GM12878 (cell line): ENCODE measurements around the gene MBD2. TPM values are rescaled to one million over a fixed set of nuclear protein-coding genes. Genes with fewer than 3 reads are reported as not detected.

ENCODE experiments used
- ATAC-seq: fragments of 200-7000 bp; cut with Tn5 transposase; 3 replicates; pipeline ENCODE4 v1.9.1; 2020; ENCODE audit warnings: mild to moderate bottlenecking, moderate library complexity
- BruUV-seq: library from RNA; stranded (reverse); fragments of 400-500 nt; replicated peaks from 2 replicates; lab custom pipeline; 2021; lab: Mats Ljungman, UMichigan
- CTCF ChIA-PET: fragments of 300-600 bp; sonication (Branson Sonifier 250); formaldehyde crosslinking; extraction: SDS; loops from one replicate; lab custom pipeline; 2021; ENCODE audit warnings: inconsistent platforms; lab: Yijun Ruan, JAX
- POLR2A ChIA-PET: fragments of 350-600 bp; formaldehyde crosslinking; extraction: SDS; loops from one replicate; lab custom pipeline; 2021; ENCODE audit warnings: inconsistent platforms; lab: Charles Lee
- RAD21 ChIA-PET: fragments of 300-600 bp; sonication (Branson Sonifier 250); formaldehyde crosslinking; loops from one replicate; lab custom pipeline; 2023; ENCODE audit warnings: antibody characterized with exemption; ENCODE audit not compliant: unreplicated experiment; lab: Charles Lee
- SMC1A ChIA-PET: fragments of 300-600 bp; sonication (Branson Sonifier 250); formaldehyde crosslinking; loops from one replicate; lab custom pipeline; 2023; ENCODE audit not compliant: unreplicated experiment, uncharacterized antibody; lab: Charles Lee
- DNase-seq: peaks from one replicate; pipeline ENCODE4 v3.0.0-alpha.2; 2011; ENCODE audit warnings: low read depth, low spot score
- FAIRE-seq: peaks from 3 replicates; lab custom pipeline; 2011; peaks lifted over from hg19 to GRCh38; lab: Jason Lieb, UNC
- H2AFZ ChIP-seq: 2 replicates; pipeline ENCODE4 v1.6.0; 2011; ENCODE audit warnings: low read depth, low read length, control low read depth; ENCODE audit not compliant: control insufficient read depth
- H3K27ac ChIP-seq: 2 replicates; pipeline ENCODE4 v1.5.1; 2011; ENCODE audit warnings: control low read depth; ENCODE audit not compliant: control insufficient read depth, insufficient read depth
- H3K27me3 ChIP-seq, 2 experiments: replicated peaks in 1 of 2; 2 replicates each; pipeline versions ENCODE4 v1.6.0 to v1.6.1; 2011; ENCODE audit warnings: low read length in 1 of 2; ENCODE audit not compliant: control insufficient read depth in 2 of 2, insufficient read depth in 2 of 2
- H3K36me3 ChIP-seq, 2 experiments: 2 replicates each; pipeline ENCODE4 v1.5.1; 2011; ENCODE audit warnings: low read length in 1 of 2; ENCODE audit not compliant: control insufficient read depth in 2 of 2, insufficient read depth in 2 of 2
- H3K4me1 ChIP-seq: 2 replicates; pipeline ENCODE4 v1.6.1; 2011; ENCODE audit warnings: mild to moderate bottlenecking, low read length, moderate library complexity, mixed read lengths; ENCODE audit not compliant: control insufficient read depth, insufficient read depth
- H3K4me2 ChIP-seq: 2 replicates; pipeline ENCODE4 v1.6.0; 2011; ENCODE audit warnings: control low read depth; ENCODE audit not compliant: control insufficient read depth, insufficient read depth
- H3K4me3 ChIP-seq: fragments of 200-600 bp; sonication (generic); 2 replicates; pipeline ENCODE4 v1.5.1; 2016
- H3K79me2 ChIP-seq: 2 replicates; pipeline ENCODE4 v1.6.0; 2011; ENCODE audit warnings: low read length; ENCODE audit not compliant: control insufficient read depth, insufficient read depth
- H3K9ac ChIP-seq: 2 replicates; pipeline ENCODE4 v1.8.0; 2011; ENCODE audit warnings: low read length, control low read depth, mixed read lengths; ENCODE audit not compliant: control insufficient read depth, insufficient read depth
- H3K9me3 ChIP-seq: replicated peaks from 3 replicates; pipeline ENCODE4 v1.5.1; 2011; ENCODE audit warnings: mild to moderate bottlenecking, low read length; ENCODE audit not compliant: control insufficient read depth, insufficient read depth
- H4K20me1 ChIP-seq: 2 replicates; pipeline ENCODE4 v1.6.0; 2011; ENCODE audit not compliant: control insufficient read depth, insufficient read depth
- ATF7 ChIP-seq: fragments of 450-650 bp; IDR thresholded peaks from 2 replicates; pipeline ENCODE4 v1.6.1; 2016; ENCODE audit warnings: low read depth, mild to moderate bottlenecking
- CBX3 ChIP-seq: fragments of 200-600 bp; sonication (generic); IDR thresholded peaks from 2 replicates; pipeline ENCODE4 v1.6.1; 2016; ENCODE audit warnings: low read depth, borderline replicate concordance
- POLR2AphosphoS5 ChIP-seq: IDR thresholded peaks from 2 replicates; pipeline ENCODE4 v1.6.1; 2011; ENCODE audit warnings: mild to moderate bottlenecking, low read length, inconsistent platforms
- ZNF622 ChIP-seq: fragments of 450-650 bp; IDR thresholded peaks from 2 replicates; pipeline ENCODE4 v1.6.1; 2017; ENCODE audit warnings: mild to moderate bottlenecking, inconsistent platforms
- WGBS: methylation state at CpG from one replicate; pipeline ENCODE4 v1.1.6; 2016; ENCODE audit warnings: low lambda C conversion rate; ENCODE audit not compliant: insufficient replicate concordance, insufficient coverage; ENCODE audit errors: missing lambda C conversion rate; 5-methylcytosine and 5-hydroxymethylcytosine counted together
- in situ Hi-C: fragments of 300-500 bp; cut with MboI; formaldehyde crosslinking; loops from 9 replicates; pipeline ENCODE4 v1.14.3; 2018; ENCODE audit warnings: mixed read lengths
- intact Hi-C: fragments of 100-400 bp; cut with micrococcal nuclease; formaldehyde crosslinking; loops from one replicate; pipeline ENCODE4 v1.14.2; 2022; ENCODE audit not compliant: unreplicated experiment
- polyA plus RNA-seq, 11 experiments: library from polyadenylated mRNA; depleted of rRNA in 4 of 11; unstranded in 6 of 11; stranded (reverse) in 5 of 11; fragments of >200 nt; fragmentation: Nextera tagmentation in 4 of 11; fragmentation: Illumina TruSeq in 1 of 11; extraction: Ambion mirVana in 4 of 11; extraction: Trizol in 1 of 11; gene quantifications; 1 replicate in 1 of 11; 2 replicates in 10 of 11; pipeline versions ENCODE4 v1.2.1 to v1.2.3, GENCODE V29; 2011 to 2016; ENCODE audit warnings: inconsistent platforms in 2 of 11, missing spikeins in 2 of 11, low read depth in 1 of 11
- total RNA-seq, 4 experiments: library from RNA; depleted of rRNA in 3 of 4; stranded (reverse); fragments of >200 nt in 3 of 4; fragmentation: Illumina TruSeq in 1 of 4; extraction: Trizol in 1 of 4; gene quantifications; 2 replicates each; pipeline versions ENCODE4 v1.2.1 to v1.2.3, GENCODE V29; 2013 to 2021
- TF ChIP-seq, protein P1 (sequence below): fragments of 450-650 bp; formaldehyde crosslinking; IDR thresholded peaks from 2 replicates; pipeline ENCODE4 v1.4.0; 2020; ENCODE audit warnings: mild to moderate bottlenecking, moderate library complexity
- TF ChIP-seq, protein P2 (sequence below): fragments of 450-650 bp; IDR thresholded peaks from 2 replicates; pipeline ENCODE4 v1.6.1; 2016; ENCODE audit warnings: mild to moderate bottlenecking, moderate library complexity, borderline replicate concordance

The MBD2 gene
- total and polyA plus RNA-seq, 10 of the 15 experiments (the other 5 are each of a cell fraction or from before 2014, with no cell fraction given) = 24.1 to 276 (median 57.9) TPM

DNA sequence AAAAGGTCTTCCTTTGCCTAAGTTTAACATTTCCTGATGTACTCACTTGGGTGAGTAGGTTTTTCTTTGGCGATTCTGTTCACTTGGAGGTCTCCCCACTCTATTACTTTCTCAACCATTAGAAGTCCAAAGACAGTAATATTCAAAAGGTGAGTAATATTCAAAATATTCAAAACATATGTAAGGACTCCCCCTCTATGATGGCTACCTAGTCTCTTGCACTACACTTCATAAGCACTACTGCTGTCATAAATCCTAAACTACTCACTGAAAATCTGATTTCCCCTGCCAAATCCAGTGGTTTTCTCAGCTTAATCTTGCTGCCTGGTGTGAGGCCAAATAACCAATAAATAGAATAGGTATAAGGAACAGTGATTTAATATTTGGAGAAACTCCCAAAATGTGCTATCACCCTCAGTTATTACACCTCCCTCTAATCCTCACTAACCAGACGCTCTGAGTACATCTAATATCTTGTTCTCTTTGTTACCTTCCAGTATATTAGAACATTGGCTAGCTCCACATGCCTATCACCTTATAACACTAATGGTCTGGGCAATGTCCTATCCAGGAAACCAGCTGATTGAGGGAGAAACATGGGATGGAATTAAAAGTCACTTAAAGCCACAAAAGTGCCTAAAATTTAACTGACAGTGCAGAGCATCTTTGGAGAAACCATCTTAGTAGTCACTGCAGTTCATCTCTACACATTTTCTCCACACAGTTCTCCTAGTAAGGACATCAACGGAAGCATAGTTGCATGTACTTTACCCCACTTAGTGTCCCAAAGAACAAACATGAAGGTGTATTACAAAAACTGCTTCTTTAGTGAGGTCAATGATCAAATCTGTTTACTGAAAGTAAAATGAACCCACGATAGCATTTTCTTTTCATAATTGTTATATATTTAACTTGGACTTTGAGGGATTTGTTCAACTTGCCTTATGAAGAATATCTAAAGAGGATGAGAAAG is 54.8 kb downstream of the MBD2 start:
- ChIA-PET SMC1A (interaction anchor here (0.5 to 1.1 kb wide), 2 partner anchors 13 to 52 kb away, joined by 3 read pairs; no protein-coding TSS in a partner anchor), POLR2A (no interaction called here), CTCF (interaction anchor here (1.0 kb wide), 1 partner anchor 42 kb away, joined by 3 read pairs; no protein-coding TSS in a partner anchor), RAD21 (no interaction called here)
- Histone ChIP-seq H3K4me1 (peaks cover 7% of the 10 kb centered on the region; the same call in 1 of the 2 replicates), H3K79me2 (peaks cover 30% of the 10 kb centered on the region), H2AFZ (no peak overlapping the region), H3K4me2 (no peak overlapping the region), H3K27ac (no peak overlapping the region), H3K9me3 (no peaks in the 10 kb centered on the region), H3K4me3 (no peak overlapping the region), H3K36me3 (peaks cover 9 to 23% of the 10 kb centered on the region in 2 experiments; a peak in 3 of 4 replicates), H4K20me1 (no peaks in the 10 kb centered on the region; the same call in 1 of the 2 replicates), H3K9ac (no peak overlapping the region), H3K27me3 (no peaks in the 10 kb centered on the region)
- TF ChIP-seq ATF7 = no peak
- 0 out of 2 replicates have a peak, but pooled peaks have one; percentile 10 for TF ChIP-seq POLR2AphosphoS5
- WGBS = 88% methylated on average over 4 of the region's 4 CpGs
- ATAC-seq = no peak
- in situ Hi-C loops = no loop called here
- no TSS peak for BruUV-seq
- FAIRE-seq = no peak
- no peak for DNase-seq
- intact Hi-C loops = no loop called here

DNA sequence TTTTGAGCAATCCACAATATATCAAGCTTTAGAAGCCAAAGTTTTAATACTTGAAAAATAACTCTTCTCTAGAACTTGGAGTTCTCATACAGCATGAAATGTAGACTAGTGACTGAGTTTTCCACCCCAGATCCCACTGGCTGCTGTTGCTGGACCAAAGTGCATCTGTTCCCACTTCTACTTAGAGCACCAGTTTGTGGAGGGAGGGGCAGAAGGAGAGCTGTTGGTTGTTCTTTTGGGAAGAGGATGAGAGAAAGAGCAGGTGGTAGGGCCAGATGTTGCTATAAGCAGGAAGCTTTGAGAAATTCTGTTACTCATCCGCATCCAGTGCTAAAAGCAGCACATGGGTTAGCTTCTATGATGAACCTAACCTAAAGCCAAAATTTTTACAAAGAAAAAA is 59.0 kb downstream of the MBD2 start:
- ChIA-PET POLR2A (interaction anchor here (0.6 to 1.7 kb wide), 2 partner anchors 15 to 43 kb away, joined by 3 to 4 read pairs; no protein-coding TSS in a partner anchor), CTCF (interaction anchor here (0.9 to 2.1 kb wide), 7 partner anchors 9 to 105 kb away, joined by 3 to 8 read pairs (median 3); no protein-coding TSS in a partner anchor), SMC1A (interaction anchor here (1.0 to 1.2 kb wide), 3 partner anchors 13 to 57 kb away, joined by 3 to 5 read pairs (median 4); no protein-coding TSS in a partner anchor), RAD21 (no interaction called here)
- Histone ChIP-seq H3K36me3 (peaks cover 15 to 17% of the 10 kb centered on the region in 2 experiments; a peak in 3 of 4 replicates), H3K4me1 (no peaks in the 10 kb centered on the region), H4K20me1 (no peaks in the 10 kb centered on the region; the same call in 1 of the 2 replicates), H3K27ac (no peak overlapping the region), H3K27me3 (no peaks in the 10 kb centered on the region), H3K9me3 (no peaks in the 10 kb centered on the region), H2AFZ (no peak overlapping the region), H3K79me2 (peaks cover 11% of the 10 kb centered on the region), H3K4me2 (no peak overlapping the region), H3K9ac (no peak overlapping the region), H3K4me3 (no peak overlapping the region)
- no peak for DNase-seq
- BruUV-seq = no TSS peak
- WGBS = 100% methylated on average over 1 of the region's 1 CpG
- ATAC-seq = no peak
- intact Hi-C loops (no loop called here), in situ Hi-C loops (no loop called here)
- no peak for FAIRE-seq
- TF ChIP-seq, protein P1, sequence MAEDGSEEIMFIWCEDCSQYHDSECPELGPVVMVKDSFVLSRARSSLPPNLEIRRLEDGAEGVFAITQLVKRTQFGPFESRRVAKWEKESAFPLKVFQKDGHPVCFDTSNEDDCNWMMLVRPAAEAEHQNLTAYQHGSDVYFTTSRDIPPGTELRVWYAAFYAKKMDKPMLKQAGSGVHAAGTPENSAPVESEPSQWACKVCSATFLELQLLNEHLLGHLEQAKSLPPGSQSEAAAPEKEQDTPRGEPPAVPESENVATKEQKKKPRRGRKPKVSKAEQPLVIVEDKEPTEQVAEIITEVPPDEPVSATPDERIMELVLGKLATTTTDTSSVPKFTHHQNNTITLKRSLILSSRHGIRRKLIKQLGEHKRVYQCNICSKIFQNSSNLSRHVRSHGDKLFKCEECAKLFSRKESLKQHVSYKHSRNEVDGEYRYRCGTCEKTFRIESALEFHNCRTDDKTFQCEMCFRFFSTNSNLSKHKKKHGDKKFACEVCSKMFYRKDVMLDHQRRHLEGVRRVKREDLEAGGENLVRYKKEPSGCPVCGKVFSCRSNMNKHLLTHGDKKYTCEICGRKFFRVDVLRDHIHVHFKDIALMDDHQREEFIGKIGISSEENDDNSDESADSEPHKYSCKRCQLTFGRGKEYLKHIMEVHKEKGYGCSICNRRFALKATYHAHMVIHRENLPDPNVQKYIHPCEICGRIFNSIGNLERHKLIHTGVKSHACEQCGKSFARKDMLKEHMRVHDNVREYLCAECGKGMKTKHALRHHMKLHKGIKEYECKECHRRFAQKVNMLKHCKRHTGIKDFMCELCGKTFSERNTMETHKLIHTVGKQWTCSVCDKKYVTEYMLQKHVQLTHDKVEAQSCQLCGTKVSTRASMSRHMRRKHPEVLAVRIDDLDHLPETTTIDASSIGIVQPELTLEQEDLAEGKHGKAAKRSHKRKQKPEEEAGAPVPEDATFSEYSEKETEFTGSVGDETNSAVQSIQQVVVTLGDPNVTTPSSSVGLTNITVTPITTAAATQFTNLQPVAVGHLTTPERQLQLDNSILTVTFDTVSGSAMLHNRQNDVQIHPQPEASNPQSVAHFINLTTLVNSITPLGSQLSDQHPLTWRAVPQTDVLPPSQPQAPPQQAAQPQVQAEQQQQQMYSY (CRISPR knock-in tag) = no peak
- TF ChIP-seq CBX3 (no peak), ZNF622 (no peak)
- TF ChIP-seq, protein P2, sequence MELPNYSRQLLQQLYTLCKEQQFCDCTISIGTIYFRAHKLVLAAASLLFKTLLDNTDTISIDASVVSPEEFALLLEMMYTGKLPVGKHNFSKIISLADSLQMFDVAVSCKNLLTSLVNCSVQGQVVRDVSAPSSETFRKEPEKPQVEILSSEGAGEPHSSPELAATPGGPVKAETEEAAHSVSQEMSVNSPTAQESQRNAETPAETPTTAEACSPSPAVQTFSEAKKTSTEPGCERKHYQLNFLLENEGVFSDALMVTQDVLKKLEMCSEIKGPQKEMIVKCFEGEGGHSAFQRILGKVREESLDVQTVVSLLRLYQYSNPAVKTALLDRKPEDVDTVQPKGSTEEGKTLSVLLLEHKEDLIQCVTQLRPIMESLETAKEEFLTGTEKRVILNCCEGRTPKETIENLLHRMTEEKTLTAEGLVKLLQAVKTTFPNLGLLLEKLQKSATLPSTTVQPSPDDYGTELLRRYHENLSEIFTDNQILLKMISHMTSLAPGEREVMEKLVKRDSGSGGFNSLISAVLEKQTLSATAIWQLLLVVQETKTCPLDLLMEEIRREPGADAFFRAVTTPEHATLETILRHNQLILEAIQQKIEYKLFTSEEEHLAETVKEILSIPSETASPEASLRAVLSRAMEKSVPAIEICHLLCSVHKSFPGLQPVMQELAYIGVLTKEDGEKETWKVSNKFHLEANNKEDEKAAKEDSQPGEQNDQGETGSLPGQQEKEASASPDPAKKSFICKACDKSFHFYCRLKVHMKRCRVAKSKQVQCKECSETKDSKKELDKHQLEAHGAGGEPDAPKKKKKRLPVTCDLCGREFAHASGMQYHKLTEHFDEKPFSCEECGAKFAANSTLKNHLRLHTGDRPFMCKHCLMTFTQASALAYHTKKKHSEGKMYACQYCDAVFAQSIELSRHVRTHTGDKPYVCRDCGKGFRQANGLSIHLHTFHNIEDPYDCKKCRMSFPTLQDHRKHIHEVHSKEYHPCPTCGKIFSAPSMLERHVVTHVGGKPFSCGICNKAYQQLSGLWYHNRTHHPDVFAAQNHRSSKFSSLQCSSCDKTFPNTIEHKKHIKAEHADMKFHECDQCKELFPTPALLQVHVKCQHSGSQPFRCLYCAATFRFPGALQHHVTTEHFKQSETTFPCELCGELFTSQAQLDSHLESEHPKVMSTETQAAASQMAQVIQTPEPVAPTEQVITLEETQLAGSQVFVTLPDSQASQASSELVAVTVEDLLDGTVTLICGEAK = no peak
